Medulla oblongata (tissue), 1 donor: ENCODE data around the gene RAD51AP1.

Experiments used
- DNase-seq: peaks from one replicate; pipeline ENCODE4 v3.0.0-alpha.2; 2015; ENCODE audit errors: extremely low spot score

Gene RAD51AP1

GRCh38 chr12:4591180-4591687, 52.5 kb downstream of the RAD51AP1 start:
- no peak for DNase-seq

DNA sequence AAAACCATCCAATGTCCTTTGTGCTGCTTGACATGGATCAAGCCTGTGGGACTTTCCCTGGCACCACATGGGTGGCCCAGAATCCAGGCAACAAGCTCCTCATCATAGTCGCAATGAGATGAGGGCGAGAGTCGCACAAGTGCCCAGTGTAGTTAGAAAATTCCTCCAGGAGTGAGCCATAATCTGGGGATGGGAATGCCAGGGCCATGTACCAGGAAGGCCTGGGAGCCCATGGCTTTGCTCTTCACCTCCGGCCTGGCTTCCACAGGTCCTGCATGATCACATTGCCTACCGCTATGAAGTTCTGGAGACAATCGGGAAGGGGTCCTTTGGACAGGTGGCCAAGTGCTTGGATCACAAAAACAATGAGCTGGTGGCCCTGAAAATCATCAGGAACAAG, 57.2 kb downstream of the RAD51AP1 start:
- no peak for DNase-seq

- no peak for DNase-seq
Observed at GRCh38 chr12:4603421-4603820, 64.7 kb downstream of the RAD51AP1 start.

DNA sequence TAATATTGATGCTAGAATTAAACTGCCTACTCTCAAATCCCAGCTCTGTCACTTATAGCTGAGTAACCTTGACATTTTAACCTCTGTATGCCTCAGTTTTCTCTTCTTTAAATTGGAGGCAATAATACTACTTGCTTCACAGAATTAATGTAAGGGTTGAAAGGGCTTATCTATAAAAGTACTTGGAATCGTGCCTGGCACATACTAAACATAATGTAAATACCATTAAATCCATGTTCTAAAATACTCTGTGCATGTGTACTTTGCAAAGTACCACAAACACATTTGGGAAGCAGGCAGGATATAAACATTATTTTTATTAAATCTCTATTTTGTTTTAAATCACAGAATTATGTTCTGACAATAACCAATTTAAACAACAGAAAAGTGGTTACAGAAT, 65.3 kb downstream of the RAD51AP1 start:
- DNase-seq, result no peak

DNA sequence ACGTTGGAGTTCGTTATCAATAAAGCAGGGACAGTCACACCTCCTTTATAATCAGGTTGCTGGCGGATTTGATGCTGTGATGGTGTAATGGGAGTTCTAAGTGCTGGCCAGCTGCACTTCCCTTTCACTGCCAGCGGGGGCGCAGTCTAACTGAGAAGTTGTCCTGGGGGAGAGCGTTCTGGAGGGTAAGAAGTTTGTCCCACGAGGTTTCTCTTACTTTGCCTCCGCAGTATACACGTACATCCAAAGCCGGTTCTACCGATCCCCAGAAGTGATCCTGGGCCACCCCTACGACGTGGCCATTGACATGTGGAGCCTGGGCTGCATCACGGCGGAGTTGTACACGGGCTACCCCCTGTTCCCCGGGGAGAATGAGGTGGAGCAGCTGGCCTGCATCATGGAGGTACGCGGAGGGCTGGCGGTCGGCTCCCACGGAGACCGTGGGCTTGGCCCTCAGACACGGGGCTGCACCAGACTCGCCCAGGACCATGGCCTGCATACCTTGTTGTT, 66.0 kb downstream of the RAD51AP1 start:
- peak; percentile 95 for DNase-seq

DNA sequence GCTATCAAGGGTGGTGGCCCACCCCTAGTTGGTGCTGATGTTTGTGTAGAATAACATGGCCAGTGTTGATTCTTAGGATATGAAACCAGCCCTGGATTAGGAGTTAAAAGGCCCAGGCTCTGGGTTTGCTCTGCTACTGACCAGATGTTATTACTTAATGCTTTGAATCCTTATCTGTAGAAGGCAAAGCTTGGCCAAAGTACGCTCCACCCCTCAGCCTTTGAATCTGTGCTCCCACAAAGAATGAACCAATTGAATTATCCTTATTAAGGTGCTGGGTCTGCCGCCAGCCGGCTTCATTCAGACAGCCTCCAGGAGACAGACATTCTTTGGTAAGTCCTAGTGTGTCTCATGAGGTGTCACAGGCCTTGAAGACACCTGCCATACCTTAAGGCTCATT, 68.4 kb downstream of the RAD51AP1 start:
- no peak for DNase-seq

DNA sequence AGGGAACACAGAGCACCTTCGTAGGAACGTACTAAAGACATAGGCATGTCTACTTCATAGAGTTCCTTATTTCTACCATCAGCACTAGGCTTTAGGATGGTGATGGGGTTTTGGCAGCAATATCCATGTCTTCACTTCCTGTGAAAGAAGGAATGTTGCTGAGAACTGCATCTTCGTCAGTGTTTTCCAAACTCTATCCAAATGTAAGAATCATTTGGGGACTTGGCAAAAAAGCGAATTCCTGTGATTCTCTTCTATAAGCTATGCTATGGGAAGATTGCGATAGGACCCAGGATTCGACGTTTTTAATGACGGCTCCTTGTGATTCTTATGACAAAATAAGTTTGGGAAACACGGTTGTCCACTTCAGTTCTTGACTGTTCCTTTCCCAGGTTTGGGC, 70.4 kb downstream of the RAD51AP1 start:
- DNase-seq, result no peak
